HepG2 (cell line): ENCODE results near the gene DPH3. TPM values are rescaled to one million over a fixed set of nuclear protein-coding genes. Genes with fewer than 3 reads are reported as not detected.

ENCODE experiments used
- ATAC-seq: fragments of 200-7000 bp; cut with Tn5 transposase; 3 replicates; pipeline ENCODE4 v1.9.1; 2020; ENCODE audit warnings: mild to moderate bottlenecking, moderate library complexity
- BruUV-seq: library from RNA; stranded (reverse); fragments of 400-500 nt; replicated peaks from 2 replicates; lab custom pipeline; 2021; lab: Mats Ljungman, UMichigan
- CTCF ChIA-PET: fragments of 300-600 bp; formaldehyde crosslinking; extraction: SDS; loops from one replicate; lab custom pipeline; 2021; ENCODE audit warnings: low total read pairs, inconsistent platforms, low intra/inter-chr PET ratio; lab: Yijun Ruan, JAX
- POLR2A ChIA-PET: fragments of 350-600 bp; sonication (Branson Sonifier 250); formaldehyde crosslinking; loops from one replicate; lab custom pipeline; 2020; ENCODE audit warnings: antibody characterized with exemption, inconsistent platforms; lab: Yijun Ruan, JAX
- DNase-seq: peaks from one replicate; pipeline ENCODE4 v3.0.0-alpha.2; 2015; ENCODE audit warnings: low spot score
- FAIRE-seq: peaks from 3 replicates; lab custom pipeline; 2011; peaks lifted over from hg19 to GRCh38; lab: Jason Lieb, UNC
- H2AFZ ChIP-seq: one replicate; pipeline ENCODE4 v1.6.1; 2011; ENCODE audit warnings: low read length, inconsistent platforms
- H3K27ac ChIP-seq: fragments of 300-600 bp; 3 replicates; pipeline ENCODE4 v1.8.0; 2011; ENCODE audit warnings: mixed run types, mild to moderate bottlenecking, mixed read lengths, low read length, inconsistent platforms; ENCODE audit not compliant: insufficient read depth; ENCODE audit errors: extremely low read length
- H3K27me3 ChIP-seq, 2 experiments: fragments of 200-600 bp in 1 of 2; 2 replicates in 1 of 2; 3 replicates in 1 of 2; pipeline versions ENCODE4 v1.6.0 to v1.8.0; 2011; ENCODE audit warnings: low read length in 2 of 2, mild to moderate bottlenecking in 2 of 2, moderate library complexity in 2 of 2, inconsistent platforms in 1 of 2; ENCODE audit not compliant: insufficient read depth in 2 of 2, control insufficient read depth in 1 of 2
- H3K36me3 ChIP-seq, 2 experiments: fragments of 200-600 bp in 1 of 2; replicated peaks in 1 of 2; 2 replicates in 1 of 2; 3 replicates in 1 of 2; pipeline versions ENCODE4 v1.5.1 to v1.8.0; 2011; ENCODE audit warnings: low read length in 2 of 2, inconsistent platforms in 1 of 2; ENCODE audit not compliant: insufficient read depth in 2 of 2, control insufficient read depth in 1 of 2
- H3K4me1 ChIP-seq: 2 replicates; pipeline ENCODE4 v1.5.1; 2012; ENCODE audit warnings: low read length, inconsistent platforms; ENCODE audit not compliant: insufficient read depth
- H3K4me2 ChIP-seq: 2 replicates; pipeline ENCODE4 v1.6.0; 2011; ENCODE audit warnings: low read depth, low read length, inconsistent platforms
- H3K4me3 ChIP-seq, 3 experiments: fragments of 200-600 bp in 1 of 3; sonication (generic), shearing (Covaris generic) in 1 of 3; replicated peaks in 1 of 3; 2 replicates each; pipeline ENCODE4 v1.5.1; 2011 to 2016; ENCODE audit warnings: low read length in 3 of 3, inconsistent platforms in 2 of 3, low read depth in 2 of 3, mild to moderate bottlenecking in 2 of 3, control low read depth in 1 of 3, mixed read lengths in 1 of 3; ENCODE audit not compliant: insufficient read depth in 1 of 3
- H3K79me2 ChIP-seq: one replicate; pipeline ENCODE4 v1.6.1; 2011; ENCODE audit warnings: low read length, inconsistent platforms; ENCODE audit not compliant: insufficient read depth
- H3K9ac ChIP-seq: 2 replicates; pipeline ENCODE4 v1.6.0; 2011; ENCODE audit warnings: mild to moderate bottlenecking, low read depth, low read length, inconsistent platforms; ENCODE audit not compliant: insufficient read depth
- H3K9me3 ChIP-seq: 2 replicates; pipeline ENCODE4 v1.5.1; 2012; ENCODE audit warnings: mild to moderate bottlenecking, low read length
- H4K20me1 ChIP-seq: 2 replicates; pipeline ENCODE4 v1.6.0; 2011; ENCODE audit warnings: inconsistent platforms, mild to moderate bottlenecking, low read length, moderate library complexity; ENCODE audit not compliant: insufficient read depth
- ADNP ChIP-seq: sonication (generic); formaldehyde crosslinking; IDR thresholded peaks from 2 replicates; pipeline ENCODE4 v1.4.0; 2020; ENCODE audit warnings: missing genetic modification reagents
- ATF4 ChIP-seq, 2 experiments: fragments of 450-650 bp in 1 of 2; sonication (generic) in 1 of 2; formaldehyde crosslinking; IDR thresholded peaks; 2 replicates each; pipeline versions ENCODE4 v1.5.0 to v1.8.0; 2020 to 2022; ENCODE audit warnings: mild to moderate bottlenecking in 1 of 2, missing genetic modification reagents in 1 of 2
- ATF7-NPFF ChIP-seq: sonication (generic); formaldehyde crosslinking; IDR thresholded peaks from 2 replicates; pipeline ENCODE4 v1.8.1; 2023; ENCODE audit warnings: mild to moderate bottlenecking, low read depth, missing genetic modification reagents, moderate library complexity
- DNMT1 ChIP-seq: sonication (generic); formaldehyde crosslinking; IDR thresholded peaks from 2 replicates; pipeline ENCODE4 v1.5.1; 2020; ENCODE audit warnings: mild to moderate bottlenecking, missing genetic modification reagents
- FOXA3 ChIP-seq: IDR thresholded peaks from 2 replicates; pipeline ENCODE4 v1.6.1; 2016; ENCODE audit warnings: missing genetic modification reagents, missing compliant biosample characterization
- HNF4G ChIP-seq, 2 experiments: sonication (generic) in 1 of 2; formaldehyde crosslinking in 1 of 2; IDR thresholded peaks; 2 replicates each; pipeline versions ENCODE4 v1.4.0 to v1.6.1; 2011 to 2020; ENCODE audit warnings: borderline replicate concordance in 2 of 2, low read depth in 2 of 2, mild to moderate bottlenecking in 2 of 2, low read length in 1 of 2, missing genetic modification reagents in 1 of 2, moderate library complexity in 1 of 2
- HOXA3 ChIP-seq: sonication (generic); formaldehyde crosslinking; IDR thresholded peaks from 2 replicates; pipeline ENCODE4 v1.5.0; 2020; ENCODE audit warnings: missing genetic modification reagents
- IRX3 ChIP-seq: sonication (generic); formaldehyde crosslinking; IDR thresholded peaks from 2 replicates; pipeline ENCODE4 v1.8.1; 2023; ENCODE audit warnings: mild to moderate bottlenecking, low read depth, missing genetic modification reagents, borderline replicate concordance
- KAT2B ChIP-seq: fragments of 150-350 bp; IDR thresholded peaks from 2 replicates; pipeline ENCODE4 v1.6.1; 2014; ENCODE audit warnings: low read depth, low read length, borderline replicate concordance
- KLF12 ChIP-seq: sonication (generic); formaldehyde crosslinking; IDR thresholded peaks from 2 replicates; pipeline ENCODE4 v1.4.0; 2020; ENCODE audit warnings: missing genetic modification reagents, borderline replicate concordance
- KMT2A ChIP-seq: sonication (generic); formaldehyde crosslinking; IDR thresholded peaks from 2 replicates; pipeline ENCODE4 v1.4.0; 2020; ENCODE audit warnings: missing genetic modification reagents
- MIER2 ChIP-seq: IDR thresholded peaks from 2 replicates; pipeline ENCODE4 v1.6.1; 2016; ENCODE audit warnings: missing biosample characterization, missing genetic modification reagents
- NBN ChIP-seq: fragments of 450-650 bp; conservative IDR thresholded peaks from 2 replicates; pipeline ENCODE4 v1.6.1; 2017
- NPAS2 ChIP-seq: sonication (generic); formaldehyde crosslinking; IDR thresholded peaks from 2 replicates; pipeline ENCODE4 v1.8.0; 2022; ENCODE audit warnings: mild to moderate bottlenecking, missing genetic modification reagents, borderline replicate concordance
- POLR2AphosphoS2 ChIP-seq: IDR thresholded peaks from 2 replicates; pipeline ENCODE4 v1.6.1; 2011; ENCODE audit warnings: low read depth, low read length, improper control_type of control experiment
- SIX4 ChIP-seq: sonication (generic); formaldehyde crosslinking; IDR thresholded peaks from 2 replicates; pipeline ENCODE4 v1.4.0; 2020; ENCODE audit warnings: missing genetic modification reagents
- TBX2 ChIP-seq: sonication (generic); formaldehyde crosslinking; IDR thresholded peaks from 2 replicates; pipeline ENCODE4 v1.5.0; 2020; ENCODE audit warnings: missing genetic modification reagents, mild to moderate bottlenecking, borderline replicate concordance
- TSC22D2 ChIP-seq: sonication (generic); formaldehyde crosslinking; IDR thresholded peaks from 2 replicates; pipeline ENCODE4 v1.5.1; 2020; ENCODE audit warnings: missing genetic modification reagents, mild to moderate bottlenecking, borderline replicate concordance
- ZFP36L1 ChIP-seq: sonication (generic); formaldehyde crosslinking; IDR thresholded peaks from 2 replicates; pipeline ENCODE4 v1.8.0; 2022; ENCODE audit warnings: mild to moderate bottlenecking, missing genetic modification reagents, moderate library complexity
- ZNF253 ChIP-seq: sonication (generic); formaldehyde crosslinking; IDR thresholded peaks from 2 replicates; pipeline ENCODE4 v1.8.0; 2022; ENCODE audit warnings: mild to moderate bottlenecking, missing genetic modification reagents, borderline replicate concordance
- ZNF562 ChIP-seq: sonication (generic); formaldehyde crosslinking; IDR thresholded peaks from 2 replicates; pipeline ENCODE4 v1.8.0; 2022; ENCODE audit warnings: missing genetic modification reagents, borderline replicate concordance
- ZNF589 ChIP-seq: sonication (generic); formaldehyde crosslinking; conservative IDR thresholded peaks from 2 replicates; pipeline ENCODE4 v1.8.0; 2022; ENCODE audit warnings: mild to moderate bottlenecking, moderate library complexity, missing genetic modification reagents
- ZNF777 ChIP-seq: sonication (generic); formaldehyde crosslinking; IDR thresholded peaks from 2 replicates; pipeline ENCODE4 v1.4.0; 2020; ENCODE audit warnings: missing genetic modification reagents
- ZNF839 ChIP-seq: sonication (generic); formaldehyde crosslinking; IDR thresholded peaks from 2 replicates; pipeline ENCODE4 v1.4.0; 2020; ENCODE audit warnings: missing genetic modification reagents, mild to moderate bottlenecking, borderline replicate concordance
- WGBS: methylation state at CpG from one replicate; pipeline ENCODE4 v1.1.6; 2017; ENCODE audit warnings: low lambda C conversion rate; 5-methylcytosine and 5-hydroxymethylcytosine counted together
- in situ Hi-C: cut with HindIII; loops from 2 replicates; pipeline ENCODE4 v1.10.0; 2017; ENCODE audit warnings: low pct_unique_long_range_greater_than_20kb; ENCODE audit not compliant: extremely low pct_ligation_motif_present
- intact Hi-C: fragments of 100-400 bp; cut with micrococcal nuclease; formaldehyde crosslinking; loops from one replicate; pipeline ENCODE4 v1.10.0; 2022; ENCODE audit not compliant: unreplicated experiment
- polyA plus RNA-seq, 8 experiments: library from polyadenylated mRNA; depleted of rRNA in 3 of 8; stranded (reverse) in 7 of 8; unstranded in 1 of 8; fragments of >200 nt; fragmentation: Illumina TruSeq in 4 of 8; extraction: Trizol in 4 of 8; gene quantifications; 2 replicates each; pipeline versions ENCODE4 v1.2.1 to v1.2.3, GENCODE V29; 2011 to 2016; ENCODE audit warnings: low read depth in 4 of 8, missing spikeins in 1 of 8, mixed read lengths in 1 of 8; ENCODE audit not compliant: insufficient read depth in 1 of 8
- total RNA-seq, 5 experiments: library from RNA; depleted of rRNA; stranded (reverse); fragments of >200 nt; fragmentation: Illumina TruSeq; extraction: Trizol; gene quantifications; 2 replicates each; pipeline ENCODE4 v1.2.3, GENCODE V29; 2016; ENCODE audit warnings: low read depth in 1 of 5

DPH3 gene
- total and polyA plus RNA-seq, 2 of the 13 experiments (the other 11 are each of a cell fraction or from before 2014, with no cell fraction given), result 18.3 to 21.6 TPM

- TF ChIP-seq ZNF777 (no peak), ADNP (CRISPR knock-in tag) (no peak), SIX4 (CRISPR knock-in tag) (no peak), POLR2AphosphoS2 (no peak), ATF4 (CRISPR knock-in tag; IDR thresholded peaks at IDR 0.05) (no peak), ZNF253 (CRISPR knock-in tag) (no peak), HNF4G (IDR thresholded peaks at IDR 0.05; ENCODE audit: borderline replicate concordance, low read depth, low read length) (no peak), HNF4G (CRISPR knock-in tag; IDR thresholded peaks at IDR 0.05; ENCODE audit: borderline replicate concordance, low read depth) (no peak)
These were observed 37.2 kb downstream of the DPH3 start (continued) for GRCh38 chr3:16227566-16227965.

GRCh38 chr3:16224325-16224724 lies 40.4 kb downstream of the DPH3 start:
- no peaks in the 10 kb centered on the region for H3K9me3 ChIP-seq
- peaks cover 0 to 11% of the 10 kb centered on the region in 2 experiments; a peak in 1 of 5 replicates for H3K27me3 ChIP-seq
- no peaks in the 10 kb centered on the region for H3K79me2 ChIP-seq
- FAIRE-seq (no peak), ATAC-seq (no peak)
- H3K4me3 ChIP-seq, result no peak overlapping the region
- H4K20me1 ChIP-seq, result no peaks in the 10 kb centered on the region
- intact Hi-C loops, result no loop called here
- POLR2A ChIA-PET, result no interaction called here
- H3K4me2 ChIP-seq, result no peak overlapping the region
- H3K36me3 ChIP-seq, result no peaks in the 10 kb centered on the region
- TF ChIP-seq IRX3 (no peak), KMT2A (CRISPR knock-in tag) (no peak), DNMT1 (CRISPR knock-in tag) (no peak), ZNF589 (CRISPR knock-in tag) (no peak), NPAS2 (CRISPR knock-in tag) (no peak), FOXA3 (CRISPR knock-in tag) (no peak), MIER2 (CRISPR knock-in tag) (no peak), TBX2 (CRISPR knock-in tag) (no peak), ZNF562 (CRISPR knock-in tag) (no peak), ATF7-NPFF (CRISPR knock-in tag) (no peak), NBN (no peak), HOXA3 (CRISPR knock-in tag) (no peak), ZFP36L1 (CRISPR knock-in tag) (no peak), TSC22D2 (CRISPR knock-in tag) (no peak), ZNF839 (CRISPR knock-in tag) (no peak), ATF4 (CRISPR knock-in tag; IDR thresholded peaks at IDR 0.05) (no peak), KLF12 (no peak), KAT2B (no peak)
- TF ChIP-seq, all 625 proteins: peak for 0
- CTCF ChIA-PET, result no interaction called here
- DNase-seq, result no peak
- Histone ChIP-seq H3K27ac (no peak overlapping the region), H3K4me1 (no peaks in the 10 kb centered on the region), H3K9ac (no peak overlapping the region), H2AFZ (no peak overlapping the region)
- in situ Hi-C loops, result no loop called here
- 53% methylated on average over 2 of the region's 2 CpGs for WGBS
- BruUV-seq, result no TSS peak
